ENCODE measurements around the gene C2CD2L. TPM values are rescaled to one million over a fixed set of nuclear protein-coding genes. Genes with fewer than 3 reads are reported as not detected.

Gene C2CD2L
- total RNA-seq: 6.1 and 7.9 TPM in 2 replicates

DNA sequence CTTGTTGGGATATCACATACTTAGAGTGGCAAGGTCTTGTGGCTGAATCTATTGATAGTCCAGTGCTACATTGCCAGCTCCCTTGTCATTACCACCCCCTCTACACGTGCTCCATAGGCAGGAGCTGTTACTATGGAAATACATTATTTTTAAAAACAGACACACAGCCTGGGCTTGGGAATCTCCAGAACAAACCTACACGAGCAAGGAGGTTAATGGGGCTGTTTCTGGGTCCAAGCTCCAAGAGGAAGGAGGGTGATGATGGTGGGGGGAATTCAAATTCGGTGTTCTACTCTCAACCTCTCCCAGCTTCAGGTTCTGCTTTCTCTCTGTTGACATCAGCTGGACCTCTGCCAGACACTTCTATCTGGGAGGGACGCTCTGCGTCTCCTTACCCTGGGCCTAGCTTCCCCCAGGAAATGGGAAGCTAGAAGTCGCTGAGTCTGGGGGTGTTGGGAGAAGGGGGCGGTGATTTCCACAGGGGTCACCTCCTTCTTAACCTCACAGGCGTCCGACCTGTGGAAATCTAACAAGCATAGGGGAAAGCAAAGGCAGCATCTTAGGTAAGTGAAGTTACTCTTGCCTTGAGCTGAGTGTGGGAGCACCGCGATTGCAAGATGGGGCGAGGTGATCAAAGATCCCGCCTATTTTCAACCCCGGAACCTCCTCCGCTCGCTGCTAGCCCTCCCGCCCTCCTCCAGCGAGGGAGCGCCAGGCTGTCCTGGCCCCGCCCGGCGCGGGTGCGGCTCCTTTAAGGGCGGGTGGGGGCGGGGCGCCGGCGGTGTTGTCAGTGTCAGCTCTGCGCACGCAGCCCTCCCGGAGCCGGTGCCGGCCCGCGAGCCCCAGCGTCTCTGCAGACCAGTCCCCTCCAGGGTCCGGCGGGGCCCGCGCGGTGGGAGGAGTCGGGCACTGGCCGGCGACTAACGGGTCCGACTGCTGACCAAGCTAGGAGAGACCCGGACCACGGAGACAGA lies at the start of gene C2CD2L:
TSS of gene C2CD2L (plus strand) at position 781 of the 974 bp plus-strand sequence. CDS start 398 bp downstream, outside the sequence.

GRCh38 chr11:119067371-119068222 lies 39.5 kb upstream of the C2CD2L start, which contains the start of gene VPS11:
TSS of gene VPS11 (plus strand) at chr11:119067818. CDS start at chr11:119067824, 6 bp downstream.

GRCh38 chr11:119084663-119085436 lies 22.3 kb upstream of the C2CD2L start, which contains the start of gene HMBS:
TSS of gene HMBS (plus strand) at chr11:119084881. CDS start at chr11:119085034, 153 bp downstream.

DNA sequence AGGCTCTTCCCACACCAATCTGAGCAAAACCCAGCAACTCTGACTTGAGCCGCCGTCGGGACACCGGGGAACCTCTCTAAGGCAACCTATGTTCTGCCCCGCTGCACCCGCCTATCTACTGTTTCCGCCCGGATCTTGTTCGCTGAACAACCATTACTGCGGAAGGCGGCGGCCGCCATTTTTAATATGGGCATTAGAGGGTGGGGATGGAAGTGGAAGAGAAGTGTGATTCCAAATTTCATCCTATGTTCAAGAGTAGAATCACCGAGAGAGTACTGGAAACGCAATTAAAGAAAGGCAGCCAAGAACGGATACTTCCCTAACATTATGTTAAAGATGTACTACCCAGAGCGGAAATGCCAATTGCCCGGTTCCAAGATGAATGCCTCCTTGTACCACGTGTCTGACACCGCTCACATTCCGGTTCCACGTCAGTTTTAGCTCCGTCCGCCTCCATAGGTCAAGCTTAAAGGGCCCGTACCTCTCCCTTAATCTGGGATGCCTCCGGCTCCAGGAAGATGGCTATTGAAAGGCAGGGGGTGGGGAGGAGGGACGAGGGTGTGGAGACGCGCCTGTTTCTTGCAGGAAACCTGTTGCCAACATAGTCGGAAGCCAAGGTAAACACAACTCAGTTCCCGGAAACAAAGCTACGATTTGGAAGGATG lies 5.3 kb upstream of the C2CD2L start, which contains the start of gene DPAGT1:
TSS of gene DPAGT1 (minus strand) at position 95 of the 665 bp plus-strand sequence. CDS start 198 bp downstream, outside the sequence.

GRCh38 chr11:119121008-119121810 lies 14.1 kb downstream of the C2CD2L start, which contains the start of gene HINFP:
TSS of gene HINFP (plus strand) at chr11:119121580. CDS start at chr11:119126945, 5,365 bp downstream.

GRCh38 chr11:119149018-119149785 lies 42.1 kb downstream of the C2CD2L start, which contains the start of gene ABCG4:
TSS of gene ABCG4 (plus strand) at chr11:119149052. CDS start at chr11:119149966, 914 bp downstream.

Other genes with a start within 250 kb of the C2CD2L start
- not detected in 2 replicates for gene CXCR5, start 223.5 kb upstream of the C2CD2L start, total RNA-seq
- 21.0 and 21.4 TPM in 2 replicates for gene BCL9L, start 181.4 kb upstream of the C2CD2L start, total RNA-seq
- gene UPK2, start 151.0 kb upstream of the C2CD2L start, total RNA-seq: not detected in 2 replicates
- not detected in 2 replicates for gene FOXR1, start 135.6 kb upstream of the C2CD2L start, total RNA-seq
- gene CENATAC, start 109.2 kb upstream of the C2CD2L start, total RNA-seq: 7.1 and 7.9 TPM in 2 replicates
- gene RPS25, start 89.0 kb upstream of the C2CD2L start, total RNA-seq: 1,361 and 1,484 TPM in 2 replicates
- 82.4 and 102 TPM in 2 replicates for gene TRAPPC4, start 88.6 kb upstream of the C2CD2L start, total RNA-seq
- gene SLC37A4, start 76.5 kb upstream of the C2CD2L start, total RNA-seq: 20.8 and 24.1 TPM in 2 replicates
- 70.6 and 75.7 TPM in 2 replicates for gene HYOU1, start 50.1 kb upstream of the C2CD2L start, total RNA-seq
- 24.2 and 26.5 TPM in 2 replicates for gene VPS11, start 39.5 kb upstream of the C2CD2L start, total RNA-seq
- gene HMBS, start 22.5 kb upstream of the C2CD2L start, total RNA-seq: 26.2 and 35.4 TPM in 2 replicates
- gene DPAGT1, start 5.5 kb upstream of the C2CD2L start, total RNA-seq: 34.1 and 40.0 TPM in 2 replicates
- gene HINFP, start 14.2 kb downstream of the C2CD2L start, total RNA-seq: 11.8 and 12.0 TPM in 2 replicates
- 0.15 and 0.34 TPM in 2 replicates for gene ABCG4, start 41.7 kb downstream of the C2CD2L start, total RNA-seq
- gene NLRX1, start 61.4 kb downstream of the C2CD2L start, total RNA-seq: 13.5 and 15.1 TPM in 2 replicates
- gene NHERF4, start 78.1 kb downstream of the C2CD2L start, total RNA-seq: not detected in 2 replicates
- gene CBL, start 99.0 kb downstream of the C2CD2L start, total RNA-seq: 7.1 and 8.2 TPM in 2 replicates
- gene MCAM, start 209.8 kb downstream of the C2CD2L start, total RNA-seq: 177 and 195 TPM in 2 replicates
- 16.0 and 16.6 TPM in 2 replicates for gene RNF26, start 227.2 kb downstream of the C2CD2L start, total RNA-seq
- gene C1QTNF5, start 233.5 kb downstream of the C2CD2L start, total RNA-seq: 7.1 and 7.6 TPM in 2 replicates
- not detected in 2 replicates for gene MFRP, start 239.4 kb downstream of the C2CD2L start, total RNA-seq